Tongue (tissue), 2 donors: ENCODE data around the gene NAIP. TPM values are rescaled to one million over a fixed set of nuclear protein-coding genes. Genes with fewer than 3 reads are reported as not detected.
"Not testable (repeated sequence)": the region's sequence is repeated elsewhere in the genome, so short reads cannot be mapped to it uniquely, and the experiment has no call there.

ENCODE experiments used
- DNase-seq: peaks from one replicate; pipeline ENCODE4 v3.0.0-alpha.2; 2015
- total RNA-seq: library from RNA; depleted of rRNA; stranded (reverse); fragments of >200 nt; gene quantifications from one replicate; pipeline ENCODE4 v1.2.3, GENCODE V29; 2014

Gene NAIP
- total RNA-seq, 1 donor from 2014 or later: 11.6 TPM

- not testable (repeated sequence) for DNase-seq
Observed at GRCh38 chr5:70925211-70925562, 100.0 kb downstream of the NAIP start.

Other genes with a start within 250 kb of the NAIP start
- gene SERF1A, start 124.7 kb downstream of the NAIP start, total RNA-seq: 6.6 TPM
- 40.0 TPM for gene SMN1, start 100.3 kb downstream of the NAIP start, total RNA-seq
- gene GTF2H2, start 42.3 kb upstream of the NAIP start, total RNA-seq: 38.9 TPM